Kidney (tissue), 14 donors: ENCODE data around the gene HEPHL1. TPM values are rescaled to one million over a fixed set of nuclear protein-coding genes. Genes with fewer than 3 reads are reported as not detected.

Source experiments
- DNase-seq, 5 donors: peaks; one replicate each; pipeline ENCODE4 v3.0.0-alpha.2; 2013 to 2020
- FAIRE-seq: peaks from 2 replicates; lab custom pipeline; 2012; peaks lifted over from hg19 to GRCh38; lab: Jason Lieb, UNC
- H3K27ac ChIP-seq, 2 donors: one replicate each; pipeline ENCODE4 v1.7.0; 2013; ENCODE audit warnings: low read depth in 2 of 2, low read length in 2 of 2, inconsistent platforms in 1 of 2
- H3K27me3 ChIP-seq: one replicate; pipeline ENCODE4 v1.7.1; 2013; ENCODE audit warnings: low read length, inconsistent platforms; ENCODE audit not compliant: control insufficient read depth, insufficient read depth
- H3K36me3 ChIP-seq, 3 donors: one replicate each; pipeline versions ENCODE4 v1.7.0 to v1.7.1; 2013; ENCODE audit warnings: low read length in 3 of 3, control low read depth in 1 of 3, inconsistent platforms in 1 of 3; ENCODE audit not compliant: insufficient read depth in 3 of 3, control insufficient read depth in 2 of 3
- H3K4me1 ChIP-seq, 3 donors: one replicate each; pipeline versions ENCODE4 v1.7.0 to v1.7.1; 2013; ENCODE audit warnings: low read length in 3 of 3, inconsistent platforms in 1 of 3, low read depth in 1 of 3; ENCODE audit not compliant: control insufficient read depth in 2 of 3, insufficient read depth in 2 of 3
- H3K4me3 ChIP-seq, 3 donors: one replicate each; pipeline versions ENCODE4 v1.7.0 to v1.8.1; 2013; ENCODE audit warnings: low read length in 3 of 3, control low read depth in 1 of 3, inconsistent platforms in 1 of 3
- H3K9ac ChIP-seq, 3 donors: one replicate each; pipeline versions ENCODE4 v1.7.0 to v1.7.1; 2013; ENCODE audit warnings: low read length in 3 of 3, control low read depth in 1 of 3, inconsistent platforms in 1 of 3
- H3K9me3 ChIP-seq, 3 donors: one replicate each; pipeline versions ENCODE4 v1.7.0 to v1.7.1; 2013; ENCODE audit warnings: low read length in 3 of 3, control low read depth in 1 of 3, inconsistent platforms in 1 of 3; ENCODE audit not compliant: control insufficient read depth in 2 of 3, insufficient read depth in 1 of 3
- CTCF ChIP-seq: IDR thresholded peaks from 3 replicates; pipeline ENCODE4 v1.5.1; 2012; ENCODE audit warnings: mild to moderate bottlenecking, moderate library complexity, borderline replicate concordance; ENCODE audit not compliant: insufficient read depth; ENCODE audit errors: extremely low read depth
- intact Hi-C: fragments of 100-400 bp; cut with DNase I; formaldehyde crosslinking; loops from one replicate; pipeline ENCODE4 v1.11.1; 2022
- polyA plus RNA-seq: library from polyadenylated mRNA; stranded (reverse); fragments of 350-450 nt; fragmentation: Illumina TruSeq; extraction: RNeasy Lipid Tissue Mini Kit (QIAGEN cat#74804); gene quantifications from one replicate; pipeline ENCODE4 v1.2.3, GENCODE V29; 2014; ENCODE audit warnings: low read depth, low replicate concordance; ENCODE audit not compliant: insufficient read depth
- total RNA-seq: library from RNA; stranded (reverse); fragmentation: NEBNext Ultra II Directional; extraction: Animal tissue kit (Norgen Biotek cat#: 25700); gene quantifications from one replicate; pipeline ENCODE4 v1.2.1, GENCODE V29; 2021
- donor health status: control.
- donor health status: control.
- donor health status: control.
- donor health status: control.
- donor health status: control.
- donor health status: DM: yes; HTN: yes; CAD: no.
- donor health status: Normal renal cell carcinoma (clear cell type).

The HEPHL1 gene
- total and polyA plus RNA-seq, 2 donors from 2014 or later = not detected

GRCh38 chr11:94046796-94047195 is 25.6 kb downstream of the HEPHL1 start:
- Histone ChIP-seq H3K4me3 (no peak overlapping the region), H3K27ac (no peak overlapping the region), H3K27me3 (no peaks in the 10 kb centered on the region), H3K36me3 (no peaks in the 10 kb centered on the region), H3K4me1 (no peaks in the 10 kb centered on the region), H3K9me3 (no peaks in the 10 kb centered on the region), H3K9ac (no peak overlapping the region)
- intact Hi-C loops = no loop called here
- TF ChIP-seq CTCF = no peak
- DNase-seq = no peak
- FAIRE-seq = no peak

- Histone ChIP-seq H3K9ac (no peak overlapping the region), H3K27ac (no peak overlapping the region), H3K27me3 (no peaks in the 10 kb centered on the region), H3K36me3 (no peaks in the 10 kb centered on the region), H3K4me1 (no peaks in the 10 kb centered on the region), H3K4me3 (no peak overlapping the region), H3K9me3 (no peaks in the 10 kb centered on the region)
- intact Hi-C loops = no loop called here
- DNase-seq (no peak), FAIRE-seq (no peak)
- TF ChIP-seq CTCF = no peak
Observed at GRCh38 chr11:94048032-94048709, 27.0 kb downstream of the HEPHL1 start.

GRCh38 chr11:94049351-94049750 is 28.2 kb downstream of the HEPHL1 start:
- no peak for DNase-seq
- H3K36me3 ChIP-seq = no peaks in the 10 kb centered on the region
- H3K9ac ChIP-seq = no peak overlapping the region
- no peaks in the 10 kb centered on the region for H3K27me3 ChIP-seq
- no peak overlapping the region for H3K27ac ChIP-seq
- FAIRE-seq = no peak
- TF ChIP-seq CTCF = no peak
- H3K4me1 ChIP-seq = no peaks in the 10 kb centered on the region
- no peak overlapping the region for H3K4me3 ChIP-seq
- H3K9me3 ChIP-seq = no peaks in the 10 kb centered on the region
- intact Hi-C loops = no loop called here

- Histone ChIP-seq H3K4me1 (no peaks in the 10 kb centered on the region), H3K9ac (no peak overlapping the region), H3K36me3 (no peaks in the 10 kb centered on the region), H3K4me3 (no peak overlapping the region), H3K27ac (no peak overlapping the region), H3K27me3 (no peaks in the 10 kb centered on the region), H3K9me3 (no peaks in the 10 kb centered on the region)
- FAIRE-seq (no peak), DNase-seq (no peak)
- intact Hi-C loops = no loop called here
- TF ChIP-seq CTCF = no peak
Observed at GRCh38 chr11:94058630-94059029, 37.5 kb downstream of the HEPHL1 start.
